Measurements from ENCODE around the gene NRN1L.

DNA sequence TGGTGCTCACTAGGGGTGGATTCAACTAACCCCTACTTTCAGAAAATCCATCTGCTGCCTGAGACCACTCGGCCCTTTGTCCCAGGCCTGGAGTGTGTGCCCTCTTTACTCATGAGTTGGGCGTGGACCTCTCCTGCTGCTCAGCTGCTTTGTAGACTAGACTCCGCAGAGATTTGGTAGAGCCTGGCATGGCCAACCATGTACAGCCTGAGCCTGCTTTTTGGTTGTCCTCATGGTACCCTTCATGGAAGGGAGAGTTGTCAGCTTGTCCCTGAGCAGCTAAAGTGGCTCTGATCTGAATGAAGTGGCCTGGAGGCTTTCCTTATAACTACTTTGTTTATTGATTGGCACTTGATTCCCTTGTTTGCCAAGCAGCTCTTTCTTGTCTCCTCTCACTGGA is 10.3 kb upstream of the NRN1L start:
- TF ChIP-seq EZH2 (IDR thresholded peaks at IDR 0.05; ENCODE audit: borderline replicate concordance, low read depth, low read length, poor library complexity, severe bottlenecking) = no peak
- TF ChIP-seq, protein P1, sequence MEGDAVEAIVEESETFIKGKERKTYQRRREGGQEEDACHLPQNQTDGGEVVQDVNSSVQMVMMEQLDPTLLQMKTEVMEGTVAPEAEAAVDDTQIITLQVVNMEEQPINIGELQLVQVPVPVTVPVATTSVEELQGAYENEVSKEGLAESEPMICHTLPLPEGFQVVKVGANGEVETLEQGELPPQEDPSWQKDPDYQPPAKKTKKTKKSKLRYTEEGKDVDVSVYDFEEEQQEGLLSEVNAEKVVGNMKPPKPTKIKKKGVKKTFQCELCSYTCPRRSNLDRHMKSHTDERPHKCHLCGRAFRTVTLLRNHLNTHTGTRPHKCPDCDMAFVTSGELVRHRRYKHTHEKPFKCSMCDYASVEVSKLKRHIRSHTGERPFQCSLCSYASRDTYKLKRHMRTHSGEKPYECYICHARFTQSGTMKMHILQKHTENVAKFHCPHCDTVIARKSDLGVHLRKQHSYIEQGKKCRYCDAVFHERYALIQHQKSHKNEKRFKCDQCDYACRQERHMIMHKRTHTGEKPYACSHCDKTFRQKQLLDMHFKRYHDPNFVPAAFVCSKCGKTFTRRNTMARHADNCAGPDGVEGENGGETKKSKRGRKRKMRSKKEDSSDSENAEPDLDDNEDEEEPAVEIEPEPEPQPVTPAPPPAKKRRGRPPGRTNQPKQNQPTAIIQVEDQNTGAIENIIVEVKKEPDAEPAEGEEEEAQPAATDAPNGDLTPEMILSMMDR (conservative IDR thresholded peaks at IDR 0.05; ENCODE audit: low read depth, low read length) = no peak
